Fibroblast of pulmonary artery (primary cell): Measurements from ENCODE around the gene ONECUT3.
"Not testable (repeated sequence)": the region's sequence is repeated elsewhere in the genome, so short reads cannot be mapped to it uniquely, and the experiment has no call there.

Experiments
- DNase-seq: peaks from one replicate; pipeline ENCODE4 v3.0.0-alpha.2; 2010; ENCODE audit warnings: low read depth
- H3K4me3 ChIP-seq: replicated peaks from 2 replicates; pipeline ENCODE4 v1.5.1; 2011; ENCODE audit warnings: low read depth, mild to moderate bottlenecking, control low read depth, low read length, moderate library complexity
- CTCF ChIP-seq: IDR thresholded peaks from 2 replicates; pipeline ENCODE4 v1.5.1; 2011; ENCODE audit warnings: mild to moderate bottlenecking, control low read depth, low read length, inconsistent platforms; ENCODE audit errors: missing control alignments

The ONECUT3 gene

GRCh38 chr19:1752757-1753728, at the start of gene ONECUT3:
Gene ONECUT3 (plus strand): TSS chr19:1753506. CDS start chr19:1753663, 157 bp downstream.
- no peak for DNase-seq
- no peak within 1 kb of the TSS for H3K4me3 ChIP-seq
- no peak for TF ChIP-seq CTCF

- no peak for TF ChIP-seq CTCF
- no peak for DNase-seq
- no peak overlapping the region for H3K4me3 ChIP-seq
Measured at GRCh38 chr19:1704339-1704738, 49.0 kb upstream of the ONECUT3 start.

GRCh38 chr19:1705367-1705766, 47.9 kb upstream of the ONECUT3 start:
- DNase-seq: no peak
- no peak overlapping the region for H3K4me3 ChIP-seq
- no peak for TF ChIP-seq CTCF

GRCh38 chr19:1706646-1707045, 46.7 kb upstream of the ONECUT3 start:
- H3K4me3 ChIP-seq, DNase-seq: not testable (repeated sequence)

- no peak for DNase-seq
- TF ChIP-seq CTCF: no peak
- no peak overlapping the region for H3K4me3 ChIP-seq
Measured at GRCh38 chr19:1707240-1707639, 46.1 kb upstream of the ONECUT3 start.

- no peak overlapping the region for H3K4me3 ChIP-seq
- no peak for DNase-seq
- TF ChIP-seq CTCF: no peak
Measured at GRCh38 chr19:1713170-1713569, 40.1 kb upstream of the ONECUT3 start.

GRCh38 chr19:1715540-1715939, 37.8 kb upstream of the ONECUT3 start:
- H3K4me3 ChIP-seq: no peak overlapping the region
- no peak for TF ChIP-seq CTCF
- no peak for DNase-seq
